GM23248 (cell line): ENCODE data around the gene DYSF. TPM values are rescaled to one million over a fixed set of nuclear protein-coding genes. Genes with fewer than 3 reads are reported as not detected.

Experiments
- DNase-seq: peaks from one replicate; pipeline ENCODE4 v3.0.0-alpha.2; 2015
- H2AFZ ChIP-seq: fragments of 200-600 bp; sonication (generic); 2 replicates; pipeline ENCODE4 v1.6.1; 2016; ENCODE audit warnings: antibody characterized with exemption
- H3F3A ChIP-seq: fragments of 200-600 bp; sonication (generic); 2 replicates; pipeline ENCODE4 v1.6.1; 2016; ENCODE audit warnings: mild to moderate bottlenecking, antibody characterized with exemption, mixed run types; ENCODE audit not compliant: insufficient read depth
- H3K27ac ChIP-seq: fragments of 200-600 bp; sonication (generic); 2 replicates; pipeline ENCODE4 v1.5.1; 2016; ENCODE audit warnings: mild to moderate bottlenecking
- H3K27me3 ChIP-seq: fragments of 200-600 bp; sonication (generic); replicated peaks from 2 replicates; pipeline ENCODE4 v1.6.1; 2016; ENCODE audit warnings: mild to moderate bottlenecking; ENCODE audit not compliant: insufficient read depth
- H3K36me3 ChIP-seq: fragments of 200-600 bp; sonication (generic); 2 replicates; pipeline ENCODE4 v1.6.1; 2016; ENCODE audit warnings: low read depth, mild to moderate bottlenecking
- H3K4me1 ChIP-seq: fragments of 200-600 bp; sonication (generic); 2 replicates; pipeline ENCODE4 v1.6.1; 2016; ENCODE audit warnings: mild to moderate bottlenecking; ENCODE audit not compliant: insufficient read depth
- H3K4me2 ChIP-seq: fragments of 200-600 bp; sonication (generic); one replicate; pipeline ENCODE4 v1.6.1; 2016; ENCODE audit warnings: mild to moderate bottlenecking; ENCODE audit not compliant: unreplicated experiment
- H3K4me3 ChIP-seq: fragments of 200-600 bp; sonication (generic); 2 replicates; pipeline ENCODE4 v1.5.1; 2016; ENCODE audit warnings: mild to moderate bottlenecking
- H3K79me2 ChIP-seq: fragments of 200-600 bp; sonication (generic); 2 replicates; pipeline ENCODE4 v1.6.1; 2016; ENCODE audit warnings: mild to moderate bottlenecking; ENCODE audit not compliant: insufficient read depth
- H3K9ac ChIP-seq: fragments of 200-600 bp; sonication (generic); 2 replicates; pipeline ENCODE4 v1.6.1; 2016; ENCODE audit warnings: mild to moderate bottlenecking
- H3K9me2 ChIP-seq: fragments of 200-600 bp; sonication (generic); 2 replicates; pipeline ENCODE4 v1.6.1; 2016; ENCODE audit warnings: mixed run types, mild to moderate bottlenecking, moderate library complexity; ENCODE audit not compliant: insufficient read depth
- H3K9me3 ChIP-seq: fragments of 200-600 bp; sonication (generic); one replicate; pipeline ENCODE4 v1.6.1; 2017; ENCODE audit warnings: low read depth
- H4K20me1 ChIP-seq: fragments of 200-600 bp; sonication (generic); 2 replicates; pipeline ENCODE4 v1.6.0; 2016; ENCODE audit not compliant: insufficient read depth
- EZH2 ChIP-seq: fragments of 200-600 bp; sonication (generic); IDR thresholded peaks from 2 replicates; pipeline ENCODE4 v1.6.1; 2018; ENCODE audit warnings: antibody characterized with exemption, mild to moderate bottlenecking; ENCODE audit not compliant: insufficient read depth, poor library complexity, severe bottlenecking
- EZH2phosphoT487 ChIP-seq: fragments of 200-600 bp; sonication (generic); IDR thresholded peaks from 2 replicates; pipeline ENCODE4 v1.6.1; 2018; ENCODE audit warnings: antibody characterized with exemption, moderate library complexity, mild to moderate bottlenecking, low read depth; ENCODE audit not compliant: insufficient read depth
- WGBS, 2 experiments: methylation state at CpG; one replicate each; pipeline ENCODE4 v1.1.6; 2015 to 2017; ENCODE audit warnings: low lambda C conversion rate in 2 of 2, low coverage in 1 of 2; ENCODE audit errors: missing lambda C conversion rate in 2 of 2; 5-methylcytosine and 5-hydroxymethylcytosine counted together
- in situ Hi-C: fragments of 300-500 bp; cut with MboI; formaldehyde crosslinking; loops from 2 replicates; pipeline ENCODE4 v1.15.0; 2020
- polyA plus RNA-seq: library from polyadenylated mRNA; unstranded; fragments of >200 nt; fragmentation: Nextera tagmentation; extraction: Ambion mirVana; gene quantifications from 2 replicates; pipeline ENCODE4 v1.2.1, GENCODE V29; 2016
- total RNA-seq: library from RNA; depleted of rRNA; stranded (reverse); fragments of >200 nt; shearing (Covaris generic); gene quantifications from 2 replicates; pipeline ENCODE4 v1.2.3, GENCODE V29; 2014

The DYSF gene
- total and polyA plus RNA-seq, 2 experiments from 2014 or later: 0.25 to 0.54 TPM

- no peak overlapping the region for H2AFZ ChIP-seq
- peaks cover 44% of the 10 kb centered on the region for H3K4me1 ChIP-seq
- peaks cover 9% of the 10 kb centered on the region for H3K9me3 ChIP-seq
- H3K9ac ChIP-seq: no peak overlapping the region
- in situ Hi-C loops: no loop called here
- H3K4me3 ChIP-seq: no peak overlapping the region
- peaks cover 11% of the 10 kb centered on the region for H3F3A ChIP-seq
- no peaks in the 10 kb centered on the region for H4K20me1 ChIP-seq
- DNase-seq: peak; percentile 61
- no peaks in the 10 kb centered on the region for H3K79me2 ChIP-seq
- H3K27me3 ChIP-seq: no peaks in the 10 kb centered on the region
- H3K4me2 ChIP-seq: peak overlapping the region; percentile 14
- no peaks in the 10 kb centered on the region for H3K36me3 ChIP-seq
- H3K9me2 ChIP-seq: no peaks in the 10 kb centered on the region
- TF ChIP-seq EZH2phosphoT487 (no peak), EZH2 (no peak)
- no peak overlapping the region for H3K27ac ChIP-seq
These were observed 266.9 kb downstream of the DYSF start for GRCh38 chr2:71720283-71720560.

DNA sequence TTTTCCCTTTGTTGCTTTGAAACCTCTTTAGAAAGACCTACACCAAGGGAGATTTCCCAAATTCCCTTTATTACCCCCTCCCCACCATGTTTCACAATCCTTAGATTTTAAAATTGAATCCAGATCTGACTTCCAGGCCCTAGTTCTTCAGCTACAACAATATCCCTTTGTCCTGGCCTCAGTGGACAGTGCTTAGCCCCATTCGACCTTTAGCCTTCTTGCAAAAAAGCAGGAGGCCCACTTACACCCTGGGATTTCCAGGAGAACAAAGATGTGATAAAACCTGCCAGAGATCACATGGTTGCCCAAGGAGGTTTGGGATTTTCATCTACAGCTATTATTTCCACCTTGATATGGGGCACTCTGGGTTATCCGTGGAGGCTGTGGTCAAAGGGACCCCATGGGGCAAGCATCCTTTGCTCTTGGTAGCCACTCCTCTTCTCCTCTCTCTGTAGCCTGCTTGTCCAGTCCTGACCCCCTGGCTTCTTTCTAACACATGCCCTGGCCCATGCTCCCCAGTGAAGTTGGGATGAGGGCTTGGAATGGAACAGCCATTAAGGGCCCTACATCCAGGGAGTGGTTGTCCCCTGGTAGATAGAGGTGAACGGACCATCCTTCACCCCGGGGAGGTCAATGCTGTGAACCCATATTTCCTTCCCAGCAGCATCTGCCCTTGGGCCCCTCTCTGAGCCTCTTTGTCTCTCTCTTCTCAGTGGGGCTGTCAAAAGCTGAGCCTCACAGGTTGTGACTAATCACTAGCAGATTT lies 267.4 kb downstream of the DYSF start:
- Histone ChIP-seq H4K20me1 (no peaks in the 10 kb centered on the region), H2AFZ (no peak overlapping the region), H3K9ac (no peak overlapping the region; the same call in 1 of the 2 replicates), H3K9me3 (peaks cover 9% of the 10 kb centered on the region), H3K4me1 (peaks cover 44% of the 10 kb centered on the region), H3K27ac (peak overlapping the region; percentile 52), H3K27me3 (no peaks in the 10 kb centered on the region), H3K9me2 (no peaks in the 10 kb centered on the region), H3K4me2 (peak overlapping the region; percentile 14), H3K79me2 (no peaks in the 10 kb centered on the region), H3K36me3 (no peaks in the 10 kb centered on the region), H3F3A (peaks cover 11% of the 10 kb centered on the region), H3K4me3 (no peak overlapping the region)
- 58 to 68% methylated on average over 4 of the region's 4 CpGs for WGBS, 2 experiments
- in situ Hi-C loops: no loop called here
- TF ChIP-seq EZH2phosphoT487 (no peak), EZH2 (no peak)
- peak; percentile 74 for DNase-seq

- Histone ChIP-seq H3K79me2 (no peaks in the 10 kb centered on the region), H3K27me3 (no peaks in the 10 kb centered on the region), H3K4me2 (peak overlapping the region; percentile 2), H3K4me1 (peaks cover 43% of the 10 kb centered on the region), H3K27ac (peak overlapping the region; percentile 52), H3K9me3 (peaks cover 9% of the 10 kb centered on the region), H3K9me2 (no peaks in the 10 kb centered on the region), H3K9ac (peak overlapping the region; percentile 0; the same call in 1 of the 2 replicates), H2AFZ (no peak overlapping the region), H3F3A (peaks cover 11% of the 10 kb centered on the region), H4K20me1 (no peaks in the 10 kb centered on the region), H3K36me3 (no peaks in the 10 kb centered on the region), H3K4me3 (no peak overlapping the region)
- TF ChIP-seq EZH2: no peak
- no peak for TF ChIP-seq EZH2phosphoT487
- in situ Hi-C loops: no loop called here
- no peak for DNase-seq
- WGBS, 2 experiments: 0 to 6% methylated on average over 1 of the region's 1 CpG
These were observed 268.0 kb downstream of the DYSF start for GRCh38 chr2:71721362-71721665.

DNA sequence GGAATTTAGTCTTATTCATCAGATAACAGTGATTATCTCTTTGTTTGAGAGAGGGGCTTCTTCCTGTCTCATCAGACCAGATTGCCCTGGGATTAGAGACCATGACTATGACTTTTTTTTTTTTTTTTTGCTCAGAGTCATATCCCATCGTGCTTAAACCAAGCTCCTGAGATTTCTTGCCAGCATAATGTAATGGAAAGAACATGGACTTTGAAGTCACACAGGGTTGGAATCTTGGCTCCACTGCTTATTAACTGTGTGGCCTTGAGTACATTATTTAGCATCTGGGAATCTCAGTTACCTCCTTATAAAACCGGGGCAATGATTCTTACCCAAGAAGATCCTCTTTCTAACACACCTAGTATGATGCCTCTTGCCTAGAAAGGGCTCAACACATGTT lies 268.3 kb downstream of the DYSF start:
- Histone ChIP-seq H3K4me3 (no peak overlapping the region), H3K9me2 (no peaks in the 10 kb centered on the region), H3K9ac (peak overlapping the region; percentile 0; the same call in 1 of the 2 replicates), H4K20me1 (no peaks in the 10 kb centered on the region), H3K36me3 (no peaks in the 10 kb centered on the region), H2AFZ (no peak overlapping the region), H3K27me3 (no peaks in the 10 kb centered on the region), H3K4me1 (peaks cover 40% of the 10 kb centered on the region), H3K79me2 (no peaks in the 10 kb centered on the region), H3K27ac (peak overlapping the region; percentile 52), H3K4me2 (peak overlapping the region; percentile 2), H3F3A (peaks cover 11% of the 10 kb centered on the region), H3K9me3 (peaks cover 9% of the 10 kb centered on the region)
- DNase-seq: peak; percentile 62
- in situ Hi-C loops: no loop called here
- WGBS, 2 experiments: 6 to 12% methylated on average over 2 of the region's 2 CpGs
- no peak for TF ChIP-seq EZH2
- TF ChIP-seq EZH2phosphoT487: no peak

GRCh38 chr2:71722286-71722685 lies 268.9 kb downstream of the DYSF start:
- Histone ChIP-seq H3K9me3 (peaks cover 9% of the 10 kb centered on the region), H3K27ac (no peak overlapping the region)
- WGBS, 2 experiments: 90 to 91% methylated on average over 1 of the region's 1 CpG

More at GRCh38 chr2:71722286-71722685, 268.9 kb downstream of the DYSF start:
- H3F3A ChIP-seq: peaks cover 16% of the 10 kb centered on the region
- DNase-seq: no peak
- no peaks in the 10 kb centered on the region for H3K27me3 ChIP-seq
- H4K20me1 ChIP-seq: no peaks in the 10 kb centered on the region
- no peak overlapping the region for H3K4me3 ChIP-seq
- in situ Hi-C loops: no loop called here
- H3K4me1 ChIP-seq: peaks cover 37% of the 10 kb centered on the region
- H3K36me3 ChIP-seq: no peaks in the 10 kb centered on the region
- no peak overlapping the region for H3K9ac ChIP-seq
- no peak overlapping the region for H2AFZ ChIP-seq
- no peaks in the 10 kb centered on the region for H3K79me2 ChIP-seq
- no peaks in the 10 kb centered on the region for H3K9me2 ChIP-seq
- H3K4me2 ChIP-seq: no peak overlapping the region
- TF ChIP-seq EZH2 (no peak), EZH2phosphoT487 (no peak)
